ENCODE measurements around the gene CADM1. TPM values are rescaled to one million over a fixed set of nuclear protein-coding genes. Genes with fewer than 3 reads are reported as not detected.

The CADM1 gene
- total and polyA plus RNA-seq, 2 experiments from 2014 or later = 16.5 to 18.0 TPM

- Histone ChIP-seq H3F3A (replicated peaks; ENCODE audit: low read depth) (no peaks in the 10 kb centered on the region), H2AFZ (peak overlapping the region; percentile 23; the same call in 1 of the 2 replicates), H3K27ac (ENCODE audit: low read depth) (no peak overlapping the region), H3K4me1 (ENCODE audit: insufficient read depth) (peaks cover 11% of the 10 kb centered on the region), H3K4me2 (no peak overlapping the region), H4K20me1 (replicated peaks; ENCODE audit: insufficient read depth) (no peaks in the 10 kb centered on the region), H3K36me3 (ENCODE audit: insufficient read depth) (no peaks in the 10 kb centered on the region), H3K27me3 (ENCODE audit: insufficient read depth) (no peaks in the 10 kb centered on the region), H3K4me3 (no peak overlapping the region), H3K9me2 (ENCODE audit: insufficient read depth) (no peaks in the 10 kb centered on the region), H3K79me2 (replicated peaks; ENCODE audit: insufficient read depth) (no peaks in the 10 kb centered on the region)
- no peaks in the 10 kb centered on the region for H3K9me3 Mint-ChIP-seq
- H3K4me3 Mint-ChIP-seq = no peak overlapping the region
- no peaks in the 10 kb centered on the region for H3K36me3 Mint-ChIP-seq (ENCODE audit: low read depth)
- H3K27ac Mint-ChIP-seq = no peak overlapping the region
- DNase-seq (ENCODE audit: low spot score) (no peak), ATAC-seq (no peak)
- peaks cover 1% of the 10 kb centered on the region for H3K27me3 Mint-ChIP-seq (ENCODE audit: insufficient read depth, low read depth, poor library complexity)
- TF ChIP-seq ZNF331 (CRISPR knock-in tag; IDR thresholded peaks at IDR 0.05; ENCODE audit: low read depth) (no peak), EZH2 (IDR thresholded peaks at IDR 0.05; ENCODE audit: low read depth, unreplicated experiment) (no peak)
- peaks cover 39% of the 10 kb centered on the region for H3K4me1 Mint-ChIP-seq
Measured at GRCh38 chr11:115523727-115524399, 19.6 kb upstream of the CADM1 start.

DNA sequence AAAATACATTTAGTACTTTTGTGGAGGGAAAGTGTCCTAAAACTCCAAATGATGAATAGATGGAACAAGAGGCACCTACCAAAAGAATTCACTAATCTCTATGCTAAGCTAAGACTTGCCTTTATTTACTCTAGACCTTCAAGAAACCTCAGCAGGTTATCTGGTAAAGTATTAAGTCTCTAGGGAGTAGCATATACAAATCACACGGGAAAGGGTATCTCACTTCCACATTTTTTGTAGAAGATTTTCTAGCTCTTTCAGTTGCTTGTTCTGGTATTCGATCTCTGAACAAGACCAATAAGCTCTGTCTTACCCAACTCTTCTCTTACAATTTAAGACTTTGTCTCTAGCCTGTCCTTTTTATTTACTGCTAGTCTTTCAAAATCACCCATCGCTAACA is 18.1 kb upstream of the CADM1 start:
- Histone ChIP-seq H3K9me2 (ENCODE audit: insufficient read depth) (no peaks in the 10 kb centered on the region), H3K27me3 (ENCODE audit: insufficient read depth) (no peaks in the 10 kb centered on the region), H3K27ac (ENCODE audit: low read depth) (no peak overlapping the region), H4K20me1 (replicated peaks; ENCODE audit: insufficient read depth) (no peaks in the 10 kb centered on the region), H3F3A (replicated peaks; ENCODE audit: low read depth) (no peaks in the 10 kb centered on the region), H2AFZ (no peak overlapping the region), H3K4me3 (no peak overlapping the region), H3K4me1 (ENCODE audit: insufficient read depth) (peaks cover 10% of the 10 kb centered on the region), H3K36me3 (ENCODE audit: insufficient read depth) (no peaks in the 10 kb centered on the region), H3K4me2 (no peak overlapping the region), H3K79me2 (replicated peaks; ENCODE audit: insufficient read depth) (no peaks in the 10 kb centered on the region)
- no peak for DNase-seq (ENCODE audit: low spot score)
- Mint-ChIP-seq H3K27me3 (ENCODE audit: insufficient read depth, low read depth, poor library complexity) (peaks cover 1% of the 10 kb centered on the region), H3K36me3 (ENCODE audit: low read depth) (no peaks in the 10 kb centered on the region), H3K27ac (no peak overlapping the region), H3K4me3 (no peak overlapping the region), H3K9me3 (no peaks in the 10 kb centered on the region), H3K4me1 (peaks cover 31% of the 10 kb centered on the region)
- ATAC-seq = no peak
- no peak for TF ChIP-seq NANOG (IDR thresholded peaks at IDR 0.05; ENCODE audit: borderline replicate concordance)
- no peak for TF ChIP-seq POLR2AphosphoS5 (IDR thresholded peaks at IDR 0.05; ENCODE audit: low read depth)
- no peak for TF ChIP-seq REST (IDR thresholded peaks at IDR 0.05; ENCODE audit: unreplicated experiment)
- TF ChIP-seq CREB1 (CRISPR knock-in tag; IDR thresholded peaks at IDR 0.05; ENCODE audit: low read depth) = no peak

GRCh38 chr11:115521825-115522224 is 17.6 kb upstream of the CADM1 start:
- H4K20me1 ChIP-seq (replicated peaks; ENCODE audit: insufficient read depth) = no peaks in the 10 kb centered on the region
- no peaks in the 10 kb centered on the region for H3F3A ChIP-seq (replicated peaks; ENCODE audit: low read depth)
- no peaks in the 10 kb centered on the region for H3K79me2 ChIP-seq (replicated peaks; ENCODE audit: insufficient read depth)
- H3K27ac Mint-ChIP-seq = no peak overlapping the region
- H3K4me3 Mint-ChIP-seq = no peak overlapping the region
- H3K4me1 Mint-ChIP-seq = peaks cover 29% of the 10 kb centered on the region
- DNase-seq (ENCODE audit: low spot score) (no peak), ATAC-seq (no peak)
- no peak overlapping the region for H3K4me2 ChIP-seq
- peaks cover 9% of the 10 kb centered on the region for H3K4me1 ChIP-seq (ENCODE audit: insufficient read depth)
- peaks cover 1% of the 10 kb centered on the region for H3K27me3 Mint-ChIP-seq (ENCODE audit: insufficient read depth, low read depth, poor library complexity)
- H3K4me3 ChIP-seq = no peak overlapping the region
- peak overlapping the region; percentile 17; the same call in 1 of the 2 replicates for H2AFZ ChIP-seq
- no peaks in the 10 kb centered on the region for H3K27me3 ChIP-seq (ENCODE audit: insufficient read depth)
- no peaks in the 10 kb centered on the region for H3K36me3 Mint-ChIP-seq (ENCODE audit: low read depth)
- H3K9me2 ChIP-seq (ENCODE audit: insufficient read depth) = no peaks in the 10 kb centered on the region
- no peaks in the 10 kb centered on the region for H3K9me3 Mint-ChIP-seq
- no peak overlapping the region for H3K27ac ChIP-seq (ENCODE audit: low read depth)
- H3K36me3 ChIP-seq (ENCODE audit: insufficient read depth) = no peaks in the 10 kb centered on the region
- TF ChIP-seq REST (IDR thresholded peaks at IDR 0.05; ENCODE audit: unreplicated experiment) (no peak), NANOG (IDR thresholded peaks at IDR 0.05; ENCODE audit: borderline replicate concordance) (no peak), CTCF (conservative IDR thresholded peaks at IDR 0.05; ENCODE audit: low read depth in 2 of 2) (no peak)
- TF ChIP-seq, protein P1, sequence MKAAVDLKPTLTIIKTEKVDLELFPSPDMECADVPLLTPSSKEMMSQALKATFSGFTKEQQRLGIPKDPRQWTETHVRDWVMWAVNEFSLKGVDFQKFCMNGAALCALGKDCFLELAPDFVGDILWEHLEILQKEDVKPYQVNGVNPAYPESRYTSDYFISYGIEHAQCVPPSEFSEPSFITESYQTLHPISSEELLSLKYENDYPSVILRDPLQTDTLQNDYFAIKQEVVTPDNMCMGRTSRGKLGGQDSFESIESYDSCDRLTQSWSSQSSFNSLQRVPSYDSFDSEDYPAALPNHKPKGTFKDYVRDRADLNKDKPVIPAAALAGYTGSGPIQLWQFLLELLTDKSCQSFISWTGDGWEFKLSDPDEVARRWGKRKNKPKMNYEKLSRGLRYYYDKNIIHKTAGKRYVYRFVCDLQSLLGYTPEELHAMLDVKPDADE (IDR thresholded peaks at IDR 0.05) = no peak
